HEK293 (cell line): ENCODE data around the gene CCDC3.

Experiments used
- CTCF ChIA-PET: fragments of 350-600 bp; formaldehyde crosslinking; extraction: SDS; loops from one replicate; lab custom pipeline; 2021; ENCODE audit warnings: antibody characterized with exemption; lab: Yijun Ruan, JAX
- POLR2A ChIA-PET: fragments of 300-600 bp; formaldehyde crosslinking; extraction: SDS; loops from one replicate; lab custom pipeline; 2020; ENCODE audit warnings: antibody characterized with exemption, inconsistent platforms; lab: Yijun Ruan, JAX
- H3K27ac ChIP-seq: fragments of 200-500 bp; sonication (Bioruptor generic); 2 replicates; pipeline ENCODE4 v1.5.1; 2014; ENCODE audit warnings: low read depth, low read length, control low read depth, inconsistent platforms; ENCODE audit errors: extremely low read depth
- H3K36me3 ChIP-seq, 2 experiments: fragments of 200-500 bp in 1 of 2; sonication (Bioruptor generic) in 1 of 2; 1 replicate in 1 of 2; 2 replicates in 1 of 2; pipeline ENCODE4 v1.5.1; 2014 to 2017; ENCODE audit warnings: inconsistent platforms in 2 of 2, low read length in 2 of 2; ENCODE audit not compliant: control insufficient read depth in 2 of 2, insufficient read depth in 1 of 2
- H3K4me1 ChIP-seq: fragments of 200-500 bp; sonication (Bioruptor generic); 2 replicates; pipeline ENCODE4 v1.5.1; 2014; ENCODE audit warnings: mild to moderate bottlenecking, low read length, inconsistent platforms; ENCODE audit not compliant: control insufficient read depth, insufficient read depth
- H3K4me3 ChIP-seq: 2 replicates; pipeline ENCODE4 v1.5.1; 2011; ENCODE audit warnings: low read depth, mild to moderate bottlenecking, control low read depth, low read length, moderate library complexity
- H3K9me3 ChIP-seq: fragments of 200-500 bp; sonication (Bioruptor generic); 2 replicates; pipeline ENCODE4 v1.5.1; 2014; ENCODE audit warnings: low read depth, low read length, inconsistent platforms; ENCODE audit not compliant: control insufficient read depth, insufficient read depth
- EGR2 ChIP-seq: fragments of 450-650 bp; formaldehyde crosslinking; IDR thresholded peaks from 2 replicates; pipeline ENCODE4 v1.5.1; 2016; ENCODE audit warnings: low read depth, missing biosample characterization, missing genetic modification characterization
- KLF10 ChIP-seq: fragments of 450-650 bp; IDR thresholded peaks from 2 replicates; pipeline ENCODE4 v1.5.1; 2018; ENCODE audit warnings: missing biosample characterization, mild to moderate bottlenecking, missing genetic modification characterization
- KLF8 ChIP-seq: fragments of 450-650 bp; formaldehyde crosslinking; IDR thresholded peaks from 2 replicates; pipeline ENCODE4 v1.5.1; 2016; ENCODE audit warnings: missing biosample characterization, missing genetic modification characterization
- SALL2 ChIP-seq: fragments of 450-650 bp; formaldehyde crosslinking; IDR thresholded peaks from 2 replicates; pipeline ENCODE4 v1.5.0; 2017; ENCODE audit warnings: missing biosample characterization, mild to moderate bottlenecking, missing genetic modification characterization, borderline replicate concordance
- SP3 ChIP-seq: fragments of 450-650 bp; formaldehyde crosslinking; IDR thresholded peaks from 2 replicates; pipeline ENCODE4 v1.5.1; 2016; ENCODE audit warnings: missing biosample characterization, missing genetic modification characterization
- ZBTB8A ChIP-seq: fragments of 450-650 bp; formaldehyde crosslinking; IDR thresholded peaks from 2 replicates; pipeline ENCODE4 v1.5.1; 2016; ENCODE audit warnings: missing biosample characterization, missing genetic modification characterization
- ZFP41 ChIP-seq: fragments of 450-650 bp; formaldehyde crosslinking; IDR thresholded peaks from 2 replicates; pipeline ENCODE4 v1.5.1; 2016; ENCODE audit warnings: missing biosample characterization, missing genetic modification characterization, borderline replicate concordance
- ZNF121 ChIP-seq: fragments of 450-650 bp; formaldehyde crosslinking; IDR thresholded peaks from 2 replicates; pipeline ENCODE4 v1.5.1; 2016; ENCODE audit warnings: missing biosample characterization, missing genetic modification characterization
- ZNF146 ChIP-seq: fragments of 450-650 bp; formaldehyde crosslinking; IDR thresholded peaks from 2 replicates; pipeline ENCODE4 v1.5.1; 2016; ENCODE audit warnings: missing biosample characterization, missing genetic modification characterization
- ZNF157 ChIP-seq: fragments of 450-650 bp; formaldehyde crosslinking; IDR thresholded peaks from 2 replicates; pipeline ENCODE4 v1.5.1; 2016; ENCODE audit warnings: missing biosample characterization, missing genetic modification characterization
- ZNF274 ChIP-seq, 2 experiments: fragments of 200-500 bp in 1 of 2; fragments of 450-650 bp in 1 of 2; sonication (Bioruptor generic) in 1 of 2; formaldehyde crosslinking in 1 of 2; IDR thresholded peaks; 2 replicates each; pipeline versions ENCODE4 v1.5.1 to v1.6.1; 2014 to 2016; ENCODE audit warnings: borderline replicate concordance in 1 of 2, inconsistent platforms in 1 of 2, low read length in 1 of 2, missing biosample characterization in 1 of 2, missing genetic modification characterization in 1 of 2
- ZNF280C ChIP-seq: fragments of 450-650 bp; formaldehyde crosslinking; IDR thresholded peaks from 2 replicates; pipeline ENCODE4 v1.5.1; 2016; ENCODE audit warnings: missing biosample characterization, missing genetic modification characterization
- ZNF335 ChIP-seq: fragments of 450-650 bp; formaldehyde crosslinking; conservative IDR thresholded peaks from 2 replicates; pipeline ENCODE4 v1.5.1; 2016; ENCODE audit warnings: missing biosample characterization, missing genetic modification characterization
- ZNF404 ChIP-seq: fragments of 450-650 bp; formaldehyde crosslinking; IDR thresholded peaks from 2 replicates; pipeline ENCODE4 v1.5.1; 2017; ENCODE audit warnings: missing biosample characterization, missing genetic modification characterization
- ZNF473 ChIP-seq: fragments of 450-650 bp; formaldehyde crosslinking; IDR thresholded peaks from 2 replicates; pipeline ENCODE4 v1.5.1; 2017; ENCODE audit warnings: missing biosample characterization, missing genetic modification characterization
- ZNF48 ChIP-seq: fragments of 450-650 bp; formaldehyde crosslinking; IDR thresholded peaks from 2 replicates; pipeline ENCODE4 v1.5.1; 2016; ENCODE audit warnings: missing biosample characterization, missing genetic modification characterization
- ZNF530 ChIP-seq: fragments of 450-650 bp; formaldehyde crosslinking; IDR thresholded peaks from 2 replicates; pipeline ENCODE4 v1.5.1; 2016; ENCODE audit warnings: low read depth, missing biosample characterization, missing genetic modification characterization
- ZNF549 ChIP-seq: fragments of 450-650 bp; IDR thresholded peaks from 2 replicates; pipeline ENCODE4 v1.5.1; 2018; ENCODE audit warnings: missing biosample characterization, missing genetic modification characterization, mild to moderate bottlenecking, inconsistent platforms, moderate library complexity
- ZNF596 ChIP-seq: fragments of 450-650 bp; IDR thresholded peaks from 2 replicates; pipeline ENCODE4 v1.5.0; 2018; ENCODE audit warnings: missing biosample characterization, mild to moderate bottlenecking, missing genetic modification characterization, moderate library complexity
- ZNF626 ChIP-seq: fragments of 450-650 bp; sonication (Bioruptor Pico); formaldehyde crosslinking; IDR thresholded peaks from 2 replicates; pipeline ENCODE4 v1.5.1; 2018; ENCODE audit warnings: missing biosample characterization, missing genetic modification characterization, inconsistent platforms
- ZNF639 ChIP-seq: fragments of 450-650 bp; formaldehyde crosslinking; IDR thresholded peaks from 2 replicates; pipeline ENCODE4 v1.5.1; 2016; ENCODE audit warnings: missing biosample characterization, missing genetic modification characterization
- ZNF654 ChIP-seq: fragments of 450-650 bp; formaldehyde crosslinking; IDR thresholded peaks from 2 replicates; pipeline ENCODE4 v1.5.1; 2016; ENCODE audit warnings: low read depth, missing biosample characterization, missing genetic modification characterization
- ZNF768 ChIP-seq: fragments of 450-650 bp; formaldehyde crosslinking; IDR thresholded peaks from 2 replicates; pipeline ENCODE4 v1.5.1; 2018; ENCODE audit warnings: missing biosample characterization, mild to moderate bottlenecking, missing genetic modification characterization
- ZXDB ChIP-seq: fragments of 450-650 bp; formaldehyde crosslinking; IDR thresholded peaks from 2 replicates; pipeline ENCODE4 v1.5.1; 2016; ENCODE audit warnings: missing biosample characterization, missing genetic modification characterization
- TF ChIP-seq, protein P1 (sequence below): fragments of 450-650 bp; formaldehyde crosslinking; IDR thresholded peaks from 2 replicates; pipeline ENCODE4 v1.5.1; 2016; ENCODE audit warnings: missing biosample characterization, missing genetic modification characterization
- TF ChIP-seq, protein P2 (sequence below): fragments of 450-650 bp; formaldehyde crosslinking; IDR thresholded peaks from 2 replicates; pipeline ENCODE4 v1.5.1; 2017; ENCODE audit warnings: missing biosample characterization, missing genetic modification characterization

The CCDC3 gene

DNA sequence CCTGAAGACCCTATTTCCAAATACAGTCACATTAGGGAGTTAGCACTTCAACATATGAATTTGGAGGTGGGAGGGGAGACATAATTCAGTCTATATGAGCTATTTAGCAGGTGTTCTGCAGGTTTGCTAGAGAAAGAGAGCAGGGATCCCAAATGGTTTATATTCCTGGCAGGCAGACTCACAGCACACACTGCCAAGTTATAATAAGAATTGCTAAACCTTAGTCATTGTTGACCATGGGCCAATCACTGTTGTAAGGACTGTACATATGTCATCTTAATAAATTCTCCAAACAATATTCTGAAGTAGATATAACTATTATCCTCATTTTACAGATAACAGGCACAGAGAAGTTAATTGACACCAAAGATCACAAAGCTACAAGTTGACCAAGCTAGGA is 1.5 kb upstream of the CCDC3 start:
- POLR2A ChIA-PET = no interaction called here
- no peaks in the 10 kb centered on the region for H3K9me3 ChIP-seq
- no peak overlapping the region for H3K4me3 ChIP-seq
- H3K27ac ChIP-seq = no peak overlapping the region
- TF ChIP-seq ZNF654 (no peak), ZNF157 (no peak), ZNF473 (tag by site-specific recombination) (no peak), ZNF596 (tag by site-specific recombination) (no peak), ZNF274 (IDR thresholded peaks at IDR 0.05; ENCODE audit: low read length) (no peak), ZNF274 (tag by site-specific recombination; IDR thresholded peaks at IDR 0.05; ENCODE audit: borderline replicate concordance) (no peak), ZNF280C (tag by site-specific recombination) (no peak), ZNF768 (tag by site-specific recombination) (no peak)
- TF ChIP-seq, all 188 proteins: peak for 0
- CTCF ChIA-PET = no interaction called here
- Histone ChIP-seq H3K4me1 (no peaks in the 10 kb centered on the region; the same call in 1 of the 2 replicates), H3K36me3 (no peaks in the 10 kb centered on the region)

- Histone ChIP-seq H3K4me1 (no peaks in the 10 kb centered on the region; the same call in 1 of the 2 replicates), H3K9me3 (no peaks in the 10 kb centered on the region), H3K4me3 (peak overlapping the region; percentile 45), H3K27ac (no peak overlapping the region), H3K36me3 (peaks cover 0 to under 1% of the 10 kb centered on the region in 2 experiments; a peak in 1 of 3 replicates)
- TF ChIP-seq ZNF48 (no peak), ZNF335 (peak; percentile 85), ZXDB (tag by site-specific recombination) (0 out of 2 replicates have a peak, but pooled peaks have one; percentile 18), KLF10 (tag by site-specific recombination) (0 out of 2 replicates have a peak, but pooled peaks have one; percentile 6), ZNF530 (tag by site-specific recombination) (no peak), ZBTB8A (tag by site-specific recombination) (peak; percentile 72), SP3 (tag by site-specific recombination) (peak; percentile 53; the same call in 1 of the 2 replicates)
- ChIA-PET CTCF (interaction anchor here (0.6 to 0.7 kb wide), 2 partner anchors 18 to 78 kb away, joined by 3 read pairs; no protein-coding TSS in a partner anchor), POLR2A (interaction anchor here (0.6 kb wide), 1 partner anchor 220 kb away, joined by 5 read pairs; no protein-coding TSS in a partner anchor)
These were observed 337 bp upstream of the CCDC3 start for GRCh38 chr10:13001887-13002212.

GRCh38 chr10:13000431-13000830 is 1.1 kb downstream of the CCDC3 start:
- Histone ChIP-seq H3K36me3 (peaks cover 0 to 4% of the 10 kb centered on the region in 2 experiments; a peak in 1 of 3 replicates), H3K9me3 (no peaks in the 10 kb centered on the region), H3K27ac (no peak overlapping the region), H3K4me1 (no peaks in the 10 kb centered on the region; the same call in 1 of the 2 replicates), H3K4me3 (no peak overlapping the region)
- POLR2A ChIA-PET = no interaction called here
- CTCF ChIA-PET = no interaction called here
- no peak for TF ChIP-seq EGR2
- TF ChIP-seq ZNF626 (tag by site-specific recombination) = no peak
- TF ChIP-seq ZNF768 (tag by site-specific recombination) = no peak
- no peak for TF ChIP-seq ZFP41
- no peak for TF ChIP-seq ZNF335
- no peak for TF ChIP-seq KLF10 (tag by site-specific recombination)
- no peak for TF ChIP-seq ZNF639 (tag by site-specific recombination)
- no peak for TF ChIP-seq ZNF404 (tag by site-specific recombination)
- TF ChIP-seq, protein P1, sequence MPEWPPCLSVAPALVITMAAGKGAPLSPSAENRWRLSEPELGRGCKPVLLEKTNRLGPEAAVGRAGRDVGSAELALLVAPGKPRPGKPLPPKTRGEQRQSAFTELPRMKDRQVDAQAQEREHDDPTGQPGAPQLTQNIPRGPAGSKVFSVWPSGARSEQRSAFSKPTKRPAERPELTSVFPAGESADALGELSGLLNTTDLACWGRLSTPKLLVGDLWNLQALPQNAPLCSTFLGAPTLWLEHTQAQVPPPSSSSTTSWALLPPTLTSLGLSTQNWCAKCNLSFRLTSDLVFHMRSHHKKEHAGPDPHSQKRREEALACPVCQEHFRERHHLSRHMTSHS (tag by site-specific recombination) = no peak
- TF ChIP-seq, protein P2, sequence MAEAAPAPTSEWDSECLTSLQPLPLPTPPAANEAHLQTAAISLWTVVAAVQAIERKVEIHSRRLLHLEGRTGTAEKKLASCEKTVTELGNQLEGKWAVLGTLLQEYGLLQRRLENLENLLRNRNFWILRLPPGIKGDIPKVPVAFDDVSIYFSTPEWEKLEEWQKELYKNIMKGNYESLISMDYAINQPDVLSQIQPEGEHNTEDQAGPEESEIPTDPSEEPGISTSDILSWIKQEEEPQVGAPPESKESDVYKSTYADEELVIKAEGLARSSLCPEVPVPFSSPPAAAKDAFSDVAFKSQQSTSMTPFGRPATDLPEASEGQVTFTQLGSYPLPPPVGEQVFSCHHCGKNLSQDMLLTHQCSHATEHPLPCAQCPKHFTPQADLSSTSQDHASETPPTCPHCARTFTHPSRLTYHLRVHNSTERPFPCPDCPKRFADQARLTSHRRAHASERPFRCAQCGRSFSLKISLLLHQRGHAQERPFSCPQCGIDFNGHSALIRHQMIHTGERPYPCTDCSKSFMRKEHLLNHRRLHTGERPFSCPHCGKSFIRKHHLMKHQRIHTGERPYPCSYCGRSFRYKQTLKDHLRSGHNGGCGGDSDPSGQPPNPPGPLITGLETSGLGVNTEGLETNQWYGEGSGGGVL (tag by site-specific recombination) = no peak
- TF ChIP-seq ZNF549 (tag by site-specific recombination) = no peak
- no peak for TF ChIP-seq ZNF146
- TF ChIP-seq SALL2 (tag by site-specific recombination) = no peak
- no peak for TF ChIP-seq KLF8 (tag by site-specific recombination)
- TF ChIP-seq ZNF121 = no peak
